HepG2 (cell line): Measurements from ENCODE around the gene LLGL2. TPM values are rescaled to one million over a fixed set of nuclear protein-coding genes. Genes with fewer than 3 reads are reported as not detected.

Source experiments
- EZH2 ChIP-seq: conservative IDR thresholded peaks from 2 replicates; pipeline ENCODE4 v1.6.1; 2012; ENCODE audit warnings: mild to moderate bottlenecking, low read depth, low read length, moderate library complexity
- FOXK1 ChIP-seq: sonication (generic); formaldehyde crosslinking; IDR thresholded peaks from 2 replicates; pipeline ENCODE4 v1.4.0; 2020; ENCODE audit warnings: low read depth, missing genetic modification reagents, borderline replicate concordance
- GLMP ChIP-seq: sonication (generic); formaldehyde crosslinking; IDR thresholded peaks from 2 replicates; pipeline ENCODE4 v1.9.0; 2021; ENCODE audit warnings: missing genetic modification reagents, mild to moderate bottlenecking, borderline replicate concordance
- HOXA9 ChIP-seq: sonication (generic); formaldehyde crosslinking; IDR thresholded peaks from 2 replicates; pipeline ENCODE4 v1.8.1; 2022; ENCODE audit warnings: missing genetic modification reagents, mild to moderate bottlenecking, moderate library complexity, borderline replicate concordance
- KAT7 ChIP-seq: IDR thresholded peaks from 2 replicates; pipeline ENCODE4 v1.6.1; 2018; ENCODE audit warnings: borderline replicate concordance, missing compliant biosample characterization
- MLX ChIP-seq: IDR thresholded peaks from 2 replicates; pipeline ENCODE4 v1.6.1; 2016
- NR2F2 ChIP-seq: IDR thresholded peaks from 2 replicates; pipeline ENCODE4 v1.6.1; 2012; ENCODE audit warnings: low read depth, inconsistent platforms, borderline replicate concordance
- PHF5A ChIP-seq: IDR thresholded peaks from one replicate; pipeline ENCODE4 v1.6.1; 2018; ENCODE audit warnings: low read depth, missing genetic modification reagents; ENCODE audit not compliant: unreplicated experiment
- PLSCR1 ChIP-seq: sonication (generic); formaldehyde crosslinking; IDR thresholded peaks from 2 replicates; pipeline ENCODE4 v1.5.0; 2020; ENCODE audit warnings: missing genetic modification reagents, mild to moderate bottlenecking, borderline replicate concordance
- STAT6 ChIP-seq: sonication (generic); formaldehyde crosslinking; IDR thresholded peaks from 2 replicates; pipeline ENCODE4 v1.4.0; 2020; ENCODE audit warnings: missing genetic modification reagents, mild to moderate bottlenecking, borderline replicate concordance
- TAF15 ChIP-seq: fragments of 200-400 bp; formaldehyde crosslinking; IDR thresholded peaks from one replicate; pipeline ENCODE4 v1.6.1; 2018; ENCODE audit warnings: mild to moderate bottlenecking, low read depth, low read length; ENCODE audit not compliant: poor library complexity, severe bottlenecking
- TEAD3 ChIP-seq: optimal IDR thresholded peaks from 2 replicates; pipeline ENCODE3; 2016; ENCODE audit warnings: borderline replicate concordance
- TP53 ChIP-seq: sonication (generic); formaldehyde crosslinking; conservative IDR thresholded peaks from 2 replicates; pipeline ENCODE4 v1.4.0; 2020; ENCODE audit warnings: missing genetic modification reagents
- XRCC5 ChIP-seq: fragments of 200-400 bp; formaldehyde crosslinking; optimal IDR thresholded peaks from 2 replicates; pipeline ENCODE3; 2017; ENCODE audit warnings: mild to moderate bottlenecking, low read length
- YEATS2 ChIP-seq: sonication (generic); formaldehyde crosslinking; IDR thresholded peaks from 2 replicates; pipeline ENCODE4 v1.4.0; 2020; ENCODE audit warnings: missing genetic modification reagents, borderline replicate concordance
- ZBTB2 ChIP-seq: sonication (generic); formaldehyde crosslinking; IDR thresholded peaks from 2 replicates; pipeline ENCODE4 v1.8.0; 2022; ENCODE audit warnings: low read depth, missing genetic modification reagents
- ZKSCAN5 ChIP-seq: sonication (generic); formaldehyde crosslinking; IDR thresholded peaks from 2 replicates; pipeline ENCODE4 v1.5.1; 2020; ENCODE audit warnings: mild to moderate bottlenecking, missing genetic modification reagents
- ZNF530 ChIP-seq: sonication (generic); formaldehyde crosslinking; IDR thresholded peaks from 2 replicates; pipeline ENCODE4 v1.5.0; 2020; ENCODE audit warnings: low read depth, mild to moderate bottlenecking, missing genetic modification reagents
- ZNF557 ChIP-seq: sonication (generic); formaldehyde crosslinking; IDR thresholded peaks from 2 replicates; pipeline ENCODE4 v1.4.0; 2020; ENCODE audit warnings: missing genetic modification reagents
- ZNF558 ChIP-seq: sonication (generic); formaldehyde crosslinking; IDR thresholded peaks from 2 replicates; pipeline ENCODE4 v1.9.0; 2022; ENCODE audit warnings: mild to moderate bottlenecking, missing genetic modification reagents, borderline replicate concordance
- ZNF569 ChIP-seq: sonication (generic); formaldehyde crosslinking; IDR thresholded peaks from 2 replicates; pipeline ENCODE4 v1.5.0; 2020; ENCODE audit warnings: mild to moderate bottlenecking, missing genetic modification reagents, moderate library complexity, borderline replicate concordance
- ZNF768 ChIP-seq: sonication (generic); formaldehyde crosslinking; IDR thresholded peaks from 2 replicates; pipeline ENCODE4 v1.4.0; 2020; ENCODE audit warnings: missing genetic modification reagents
- ZNF816 ChIP-seq: sonication (generic); formaldehyde crosslinking; IDR thresholded peaks from 2 replicates; pipeline ENCODE4 v1.8.0; 2022; ENCODE audit warnings: missing genetic modification reagents, mild to moderate bottlenecking, borderline replicate concordance
- polyA plus RNA-seq, 8 experiments: library from polyadenylated mRNA; depleted of rRNA in 3 of 8; stranded (reverse) in 7 of 8; unstranded in 1 of 8; fragments of >200 nt; fragmentation: Illumina TruSeq in 4 of 8; extraction: Trizol in 4 of 8; gene quantifications; 2 replicates each; pipeline versions ENCODE4 v1.2.1 to v1.2.3, GENCODE V29; 2011 to 2016; ENCODE audit warnings: low read depth in 4 of 8, missing spikeins in 1 of 8, mixed read lengths in 1 of 8; ENCODE audit not compliant: insufficient read depth in 1 of 8
- total RNA-seq, 5 experiments: library from RNA; depleted of rRNA; stranded (reverse); fragments of >200 nt; fragmentation: Illumina TruSeq; extraction: Trizol; gene quantifications; 2 replicates each; pipeline ENCODE4 v1.2.3, GENCODE V29; 2016; ENCODE audit warnings: low read depth in 1 of 5

LLGL2 gene
- total and polyA plus RNA-seq, 2 of the 13 experiments (the other 11 are each of a cell fraction or from before 2014, with no cell fraction given) = 83.0 to 86.7 TPM

- TF ChIP-seq ZBTB2 (peak; percentile 67; the same call in 1 of the 2 replicates), ZNF569 (no peak), TP53 (no peak), PHF5A (CRISPR knock-in tag) (no peak), ZNF816 (CRISPR knock-in tag) (no peak), GLMP (CRISPR knock-in tag) (no peak), ZNF558 (CRISPR knock-in tag) (no peak), ZNF768 (CRISPR knock-in tag) (peak; percentile 97), PLSCR1 (CRISPR knock-in tag) (no peak), YEATS2 (CRISPR knock-in tag) (no peak), HOXA9 (CRISPR knock-in tag) (no peak), KAT7 (CRISPR knock-in tag) (peak; percentile 88; the same call in 1 of the 2 replicates), ZNF530 (CRISPR knock-in tag) (no peak), ZKSCAN5 (CRISPR knock-in tag) (no peak), STAT6 (CRISPR knock-in tag) (no peak), TAF15 (peak; percentile 72), FOXK1 (no peak; the same call in 1 of the 2 replicates), NR2F2 (peak; percentile 14; the same call in 1 of the 2 replicates), MLX (CRISPR knock-in tag) (no peak), TEAD3 (peak; percentile 25), EZH2 (no peak), XRCC5 (peak; percentile 95), ZNF557 (no peak)
Measured at GRCh38 chr17:75524970-75525805, at the start of gene LLGL2 (continued).
